Measurements from ENCODE around the gene HSPA4.

- no peak for TF ChIP-seq CTCF (IDR thresholded peaks at IDR 0.05)
- TF ChIP-seq POLR2AphosphoS5 (IDR thresholded peaks at IDR 0.05; ENCODE audit: insufficient read depth in 1 of 2, low read depth in 1 of 2): no peak
- no peak for TF ChIP-seq POLR2A (IDR thresholded peaks at IDR 0.05)
Observed at GRCh38 chr5:133149345-133149744, 97.5 kb downstream of the HSPA4 start.

All from vagina (tissue), 2 donors.